GM18508 (cell line): Measurements from ENCODE around the gene POFUT2.
"Not testable (repeated sequence)": the region's sequence is repeated elsewhere in the genome, so short reads cannot be mapped to it uniquely, and the experiment has no call there.

Experiments
- ATAC-seq: cut with Tn5 transposase; IDR thresholded peaks from one replicate; pipeline ENCODE4 v1.9.1; 2021; ENCODE audit warnings: moderate number of reproducible peaks; ENCODE audit not compliant: insufficient read depth, unreplicated experiment

POFUT2 gene

GRCh38 chr21:45313015-45313414 lies 25.3 kb upstream of the POFUT2 start:
- no peak for ATAC-seq

GRCh38 chr21:45312296-45312695 lies 24.6 kb upstream of the POFUT2 start:
- no peak for ATAC-seq

GRCh38 chr21:45310459-45310858 lies 22.8 kb upstream of the POFUT2 start:
- no peak for ATAC-seq

GRCh38 chr21:45309987-45310381 lies 22.3 kb upstream of the POFUT2 start:
- no peak for ATAC-seq

GRCh38 chr21:45309069-45309986 lies 21.6 kb upstream of the POFUT2 start:
- ATAC-seq = no peak

GRCh38 chr21:45308194-45309068 lies 20.7 kb upstream of the POFUT2 start:
- no peak for ATAC-seq

GRCh38 chr21:45307597-45308158 lies 20.0 kb upstream of the POFUT2 start:
- not testable (repeated sequence) for ATAC-seq

GRCh38 chr21:45306832-45307571 lies 19.3 kb upstream of the POFUT2 start:
- no peak for ATAC-seq

- no peak for ATAC-seq
Measured at GRCh38 chr21:45306453-45306831, 18.7 kb upstream of the POFUT2 start.

- ATAC-seq = no peak
Measured at GRCh38 chr21:45305836-45306235, 18.1 kb upstream of the POFUT2 start.

GRCh38 chr21:45304945-45305344 lies 17.2 kb upstream of the POFUT2 start:
- ATAC-seq = no peak

- no peak for ATAC-seq
Measured at GRCh38 chr21:45304476-45304830, 16.8 kb upstream of the POFUT2 start.

- ATAC-seq = no peak
Measured at GRCh38 chr21:45303751-45304475, 16.2 kb upstream of the POFUT2 start.

GRCh38 chr21:45303091-45303615 lies 15.5 kb upstream of the POFUT2 start:
- no peak for ATAC-seq

- ATAC-seq = no peak
Measured at GRCh38 chr21:45302082-45303061, 14.7 kb upstream of the POFUT2 start.

- ATAC-seq = no peak
Measured at GRCh38 chr21:45301521-45302081, 13.9 kb upstream of the POFUT2 start.

GRCh38 chr21:45300786-45301520 lies 13.3 kb upstream of the POFUT2 start:
- ATAC-seq = no peak
